Thymus (tissue), 11 donors: ENCODE measurements around the gene SYT6. TPM values are rescaled to one million over a fixed set of nuclear protein-coding genes. Genes with fewer than 3 reads are reported as not detected.

Source experiments
- DNase-seq, 9 donors: peaks; one replicate each; pipeline ENCODE4 v3.0.0-alpha.2; 2013; ENCODE audit warnings: low spot score in 9 of 9, low read depth in 6 of 9, missing footprints in 1 of 9
- H3K27ac ChIP-seq, 2 donors: one replicate each; pipeline ENCODE4 v1.5.1; 2013; ENCODE audit warnings: control low read depth in 1 of 2, low read depth in 1 of 2, low read length in 1 of 2, mild to moderate bottlenecking in 1 of 2, moderate library complexity in 1 of 2
- H3K27me3 ChIP-seq, 2 donors: one replicate each; pipeline ENCODE4 v1.5.1; 2013; ENCODE audit warnings: low read length in 1 of 2; ENCODE audit not compliant: control insufficient read depth in 2 of 2, insufficient read depth in 1 of 2
- H3K36me3 ChIP-seq, 2 donors: one replicate each; pipeline ENCODE4 v1.5.1; 2013; ENCODE audit warnings: low read length in 1 of 2, mild to moderate bottlenecking in 1 of 2, moderate library complexity in 1 of 2; ENCODE audit not compliant: control insufficient read depth in 2 of 2, insufficient read depth in 2 of 2
- H3K4me1 ChIP-seq, 2 donors: one replicate each; pipeline ENCODE4 v1.5.1; 2013; ENCODE audit warnings: low read length in 2 of 2; ENCODE audit not compliant: control insufficient read depth in 2 of 2, insufficient read depth in 2 of 2
- H3K4me3 ChIP-seq, 2 donors: one replicate each; pipeline ENCODE4 v1.5.1; 2013; ENCODE audit warnings: low read length in 2 of 2, control low read depth in 1 of 2, mild to moderate bottlenecking in 1 of 2
- H3K9me3 ChIP-seq, 2 donors: one replicate each; pipeline ENCODE4 v1.5.1; 2013; ENCODE audit warnings: low read length in 1 of 2, mild to moderate bottlenecking in 1 of 2; ENCODE audit not compliant: control insufficient read depth in 2 of 2, insufficient read depth in 1 of 2
- WGBS: extraction: QIAGEN DNeasy Blood & Tissue Kit; methylation state at CpG from one replicate; pipeline ENCODE4 v1.1.7; 2013; 5-methylcytosine and 5-hydroxymethylcytosine counted together
- polyA plus RNA-seq: library from polyadenylated mRNA; stranded (reverse); fragments of 200-250 nt; gene quantifications from one replicate; pipeline ENCODE4 v1.2.3, GENCODE V29; 2013
- total RNA-seq: library from RNA; stranded (reverse); fragments of 120-200 nt; gene quantifications from one replicate; pipeline ENCODE4 v1.2.4, GENCODE V29; 2013
- donor health status: healthy.

Gene SYT6
- total and polyA plus RNA-seq, 2 donors = 0.09 to 0.11 TPM

- no peaks in the 10 kb centered on the region for H3K27me3 ChIP-seq
- H3K9me3 ChIP-seq = no peaks in the 10 kb centered on the region
- H3K27ac ChIP-seq = no peak overlapping the region
- H3K4me1 ChIP-seq = peaks cover 0 to 4% of the 10 kb centered on the region in 2 donors
- no peak overlapping the region for H3K4me3 ChIP-seq
- 82% methylated on average over 6 of the region's 6 CpGs for WGBS
- no peaks in the 10 kb centered on the region for H3K36me3 ChIP-seq
- DNase-seq = no peak
These were observed 37.6 kb downstream of the SYT6 start for GRCh38 chr1:114116086-114116485.

- H3K36me3 ChIP-seq = no peaks in the 10 kb centered on the region
- no peak for DNase-seq
- no peak overlapping the region for H3K4me3 ChIP-seq
- peaks cover 0 to 4% of the 10 kb centered on the region in 2 donors for H3K4me1 ChIP-seq
- WGBS = 77% methylated on average over 8 of the region's 8 CpGs
- no peaks in the 10 kb centered on the region for H3K9me3 ChIP-seq
- H3K27ac ChIP-seq = no peak overlapping the region
- H3K27me3 ChIP-seq = no peaks in the 10 kb centered on the region
These were observed 39.2 kb downstream of the SYT6 start for GRCh38 chr1:114114185-114115094.

GRCh38 chr1:114113411-114114184 is 40.1 kb downstream of the SYT6 start:
- H3K27ac ChIP-seq = no peak overlapping the region

DNA sequence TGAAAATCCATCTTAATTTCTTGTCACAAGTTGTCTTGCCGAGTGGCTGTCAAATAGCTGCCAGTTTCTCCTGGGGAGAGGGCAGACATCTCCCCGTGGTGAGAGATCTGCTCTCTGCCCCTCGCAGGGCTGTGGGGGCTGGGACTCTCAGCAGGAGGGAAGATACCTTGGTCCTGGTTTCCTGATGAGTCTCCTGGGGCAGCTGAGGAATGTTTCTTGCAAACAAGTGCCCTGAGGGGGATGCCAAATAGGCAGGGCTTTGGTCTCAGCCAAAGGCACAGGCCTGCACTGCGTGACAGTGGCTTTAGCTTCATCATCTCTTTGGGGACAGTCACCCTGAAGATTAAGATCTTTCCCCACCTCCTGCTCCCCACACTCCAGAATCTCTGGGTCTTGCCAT is 40.9 kb downstream of the SYT6 start:
- H3K27ac ChIP-seq = no peak overlapping the region
- no peaks in the 10 kb centered on the region for H3K36me3 ChIP-seq
- H3K4me1 ChIP-seq = peaks cover 0 to 4% of the 10 kb centered on the region in 2 donors
- H3K9me3 ChIP-seq = no peaks in the 10 kb centered on the region
- no peaks in the 10 kb centered on the region for H3K27me3 ChIP-seq
- no peak overlapping the region for H3K4me3 ChIP-seq
- no peak for DNase-seq
- 79% methylated on average over 4 of the region's 4 CpGs for WGBS

More at GRCh38 chr1:114113411-114114184, 40.1 kb downstream of the SYT6 start:
- Histone ChIP-seq H3K36me3 (no peaks in the 10 kb centered on the region), H3K4me1 (peaks cover 0 to 4% of the 10 kb centered on the region in 2 donors), H3K9me3 (no peaks in the 10 kb centered on the region), H3K27me3 (no peaks in the 10 kb centered on the region), H3K4me3 (no peak overlapping the region)
- no peak for DNase-seq
- WGBS = 35% methylated on average over 10 of the region's 10 CpGs

DNA sequence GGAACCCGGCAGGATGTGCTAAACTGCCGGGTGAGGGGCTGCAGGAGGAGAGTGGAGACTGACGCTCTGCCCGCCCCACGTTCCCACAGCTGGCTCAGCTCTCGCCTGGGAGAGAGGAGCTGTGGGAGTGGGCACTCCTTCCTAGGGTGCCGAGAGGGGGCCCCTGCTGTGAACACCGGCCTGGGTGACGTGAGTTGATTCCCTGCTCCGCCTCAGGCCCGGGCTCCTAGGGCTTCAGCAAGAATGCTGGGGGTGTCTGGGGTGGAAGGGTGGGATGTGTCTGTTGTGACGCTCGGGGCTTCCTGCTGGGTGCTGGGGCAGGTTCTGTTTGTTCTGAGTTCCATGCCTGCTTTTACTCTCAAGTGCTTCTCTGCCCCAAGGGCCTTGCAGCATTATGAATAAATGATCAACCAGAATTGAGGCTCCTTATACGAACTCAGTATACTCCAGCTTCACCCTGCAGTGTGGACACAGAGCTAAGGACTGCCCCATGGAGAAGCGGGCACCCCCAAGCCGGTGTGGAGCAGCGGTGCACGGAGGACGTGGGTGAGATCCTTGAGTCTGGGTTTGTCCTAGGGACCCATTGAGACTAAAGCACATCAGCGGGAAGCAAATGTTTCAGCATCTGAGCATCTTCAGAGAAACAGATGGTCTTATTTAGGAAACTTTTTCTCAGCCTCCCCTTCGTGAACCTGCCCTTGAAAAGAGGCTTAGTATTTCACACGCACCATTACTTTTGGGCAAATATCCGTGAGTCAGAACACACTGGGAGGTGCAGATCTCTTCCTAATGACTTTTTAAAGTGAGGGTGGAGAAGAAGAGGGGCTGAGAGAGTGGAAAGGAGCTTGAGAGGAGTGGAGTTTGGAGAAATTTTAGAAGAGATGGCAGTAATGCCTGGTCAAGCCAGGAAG is 41.7 kb downstream of the SYT6 start:
- Histone ChIP-seq H3K4me1 (peaks cover 0 to 4% of the 10 kb centered on the region in 2 donors), H3K27me3 (no peaks in the 10 kb centered on the region), H3K4me3 (no peak overlapping the region), H3K27ac (no peak overlapping the region), H3K36me3 (no peaks in the 10 kb centered on the region), H3K9me3 (no peaks in the 10 kb centered on the region)
- no peak for DNase-seq
- 96% methylated on average over 22 of the region's 23 CpGs for WGBS

DNA sequence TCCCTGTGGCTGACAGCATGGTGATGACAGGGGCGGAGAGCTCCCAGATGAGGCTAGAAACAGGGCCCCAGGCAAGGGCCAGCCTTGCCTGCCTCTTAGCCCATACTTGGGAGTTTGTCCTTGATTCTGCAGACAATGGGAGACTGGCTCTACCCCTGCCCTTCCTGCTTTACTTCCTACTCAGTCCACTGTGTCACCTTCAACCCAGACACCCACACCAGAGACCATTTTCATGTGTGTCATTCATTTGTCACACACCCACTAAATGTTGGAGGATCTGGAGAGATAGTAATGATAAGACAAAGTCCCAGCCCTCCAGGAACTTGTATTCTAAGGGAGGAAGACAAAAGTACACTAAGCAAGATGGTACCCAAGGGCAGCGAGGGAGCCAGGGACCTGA is 43.7 kb downstream of the SYT6 start:
- Histone ChIP-seq H3K36me3 (no peaks in the 10 kb centered on the region), H3K9me3 (no peaks in the 10 kb centered on the region), H3K27me3 (peaks cover 0 to 2% of the 10 kb centered on the region in 2 donors), H3K4me1 (peaks cover 0 to 4% of the 10 kb centered on the region in 2 donors), H3K4me3 (no peak overlapping the region), H3K27ac (no peak overlapping the region)
- WGBS = 97% methylated on average over 2 of the region's 2 CpGs
- DNase-seq = no peak

- Histone ChIP-seq H3K9me3 (no peaks in the 10 kb centered on the region), H3K36me3 (no peaks in the 10 kb centered on the region), H3K4me3 (no peak overlapping the region), H3K27me3 (peaks cover 0 to 2% of the 10 kb centered on the region in 2 donors), H3K4me1 (peaks cover 0 to 4% of the 10 kb centered on the region in 2 donors), H3K27ac (no peak overlapping the region)
- WGBS = 53% methylated on average over 4 of the region's 4 CpGs
- DNase-seq = no peak
These were observed 44.9 kb downstream of the SYT6 start for GRCh38 chr1:114108751-114109255.

DNA sequence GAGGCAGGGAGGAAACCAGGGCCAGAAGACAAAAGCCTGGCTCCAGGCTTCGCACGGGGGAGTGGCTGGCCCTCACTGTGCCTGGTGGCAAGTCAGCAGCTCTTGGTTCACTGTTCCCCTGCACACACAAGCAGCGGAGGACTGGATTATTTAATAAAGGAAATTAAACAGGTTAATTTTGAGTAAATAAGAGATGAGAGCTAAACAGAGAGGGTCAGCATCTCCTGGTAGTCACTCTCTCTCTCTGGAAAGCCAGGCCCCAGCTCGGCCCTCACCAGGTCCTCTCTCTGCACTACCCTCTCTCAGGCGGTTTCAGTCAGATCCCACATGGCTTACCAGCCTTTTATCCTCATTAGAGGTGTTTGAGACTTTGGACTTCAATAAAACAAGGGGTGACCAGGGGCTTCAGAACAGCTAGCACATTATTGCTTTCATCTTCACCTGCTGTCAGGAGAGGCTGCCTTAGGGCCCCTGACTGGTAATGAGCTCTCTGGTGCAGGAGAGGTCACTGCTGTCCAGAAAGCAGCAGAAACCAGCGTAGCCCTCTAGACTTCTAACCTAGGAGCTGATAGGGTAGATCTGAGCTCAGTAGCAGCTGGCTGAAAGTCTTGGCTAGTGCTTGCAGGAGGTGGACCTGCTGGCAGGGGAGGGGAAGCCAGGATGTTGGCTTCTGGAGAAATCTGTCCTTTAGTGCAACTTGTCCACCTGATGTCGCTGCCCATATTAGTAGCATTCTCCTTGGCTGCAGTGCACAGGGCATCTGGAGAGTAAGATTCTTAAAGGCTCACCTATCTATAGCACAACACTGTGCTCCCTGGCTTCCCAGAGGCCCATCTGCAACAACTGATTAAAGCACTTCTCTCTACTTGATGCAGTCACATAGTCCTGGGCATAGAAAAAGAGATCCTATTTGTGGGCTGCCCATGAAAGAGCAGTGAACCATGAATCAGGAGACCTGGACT is 45.9 kb downstream of the SYT6 start:
- Histone ChIP-seq H3K4me1 (peaks cover 0 to 2% of the 10 kb centered on the region in 2 donors), H3K4me3 (no peak overlapping the region), H3K27ac (no peak overlapping the region), H3K27me3 (peaks cover 0 to 2% of the 10 kb centered on the region in 2 donors), H3K9me3 (no peaks in the 10 kb centered on the region), H3K36me3 (no peaks in the 10 kb centered on the region)
- 97% methylated on average over 7 of the region's 7 CpGs for WGBS
- no peak for DNase-seq
